Mesothelial cell of epicardium (in vitro differentiated cells): ENCODE results near the gene METRN. TPM values are rescaled to one million over a fixed set of nuclear protein-coding genes. Genes with fewer than 3 reads are reported as not detected.
A peak's percentile ranks its signal among the peaks of the same experiment; 100 is the strongest.
"Not testable (repeated sequence)": the region's sequence is repeated elsewhere in the genome, so short reads cannot be mapped to it uniquely, and the experiment has no call there.

ENCODE experiments used
- DNase-seq, 2 experiments: peaks; one replicate each; pipeline ENCODE4 v3.0.0; 2021; ENCODE audit warnings: low spot score in 2 of 2; ENCODE audit not compliant: unreplicated experiment in 2 of 2
- H3K27ac Mint-ChIP-seq: 2 replicates; pipeline ENCODE4 v1.8.0; 2021; ENCODE audit warnings: mixed read lengths
- H3K27me3 Mint-ChIP-seq: 2 replicates; pipeline ENCODE4 v1.8.0; 2021; ENCODE audit warnings: low read depth, mixed read lengths
- H3K36me3 Mint-ChIP-seq: 2 replicates; pipeline ENCODE4 v1.8.0; 2021; ENCODE audit warnings: mixed read lengths
- H3K4me1 Mint-ChIP-seq: 2 replicates; pipeline ENCODE4 v1.8.0; 2021; ENCODE audit warnings: mixed read lengths
- H3K4me3 Mint-ChIP-seq: 2 replicates; pipeline ENCODE4 v1.8.0; 2021; ENCODE audit warnings: mild to moderate bottlenecking, moderate library complexity, mixed read lengths
- H3K9me3 Mint-ChIP-seq: 2 replicates; pipeline ENCODE4 v1.8.0; 2021; ENCODE audit warnings: mixed read lengths
- CTCF ChIP-seq: fragments of 200-600 bp; sonication (generic); IDR thresholded peaks from one replicate; pipeline ENCODE4 v1.5.0; 2021; ENCODE audit warnings: antibody characterized with exemption; ENCODE audit not compliant: unreplicated experiment
- total RNA-seq: library from RNA; stranded (reverse); gene quantifications from 3 replicates; pipeline ENCODE4 v1.2.1, GENCODE V29; 2021

The METRN gene
- total RNA-seq, 1 donor from 2014 or later: 15.1 TPM

GRCh38 chr16:687499-687898 lies 27.4 kb upstream of the METRN start:
- no peak for DNase-seq
- TF ChIP-seq CTCF: no peak
- peak overlapping the region; percentile 6 for H3K4me3 Mint-ChIP-seq

GRCh38 chr16:689175-689897 lies 25.6 kb upstream of the METRN start:
- DNase-seq: no peak
- Mint-ChIP-seq H3K9me3 (no peaks in the 10 kb centered on the region), H3K4me1 (peaks cover 17% of the 10 kb centered on the region), H3K27ac (no peak overlapping the region), H3K27me3 (peaks cover 35% of the 10 kb centered on the region), H3K4me3 (peak overlapping the region; percentile 89), H3K36me3 (peaks cover 2% of the 10 kb centered on the region)
- TF ChIP-seq CTCF: no peak

More at GRCh38 chr16:687499-687898, 27.4 kb upstream of the METRN start:
- H3K4me1 Mint-ChIP-seq: peaks cover 18% of the 10 kb centered on the region
- H3K27ac Mint-ChIP-seq: no peak overlapping the region
- H3K9me3 Mint-ChIP-seq: no peaks in the 10 kb centered on the region
- peaks cover 3% of the 10 kb centered on the region for H3K36me3 Mint-ChIP-seq
- H3K27me3 Mint-ChIP-seq: peaks cover 19% of the 10 kb centered on the region

GRCh38 chr16:691242-691641 lies 23.7 kb upstream of the METRN start:
- H3K36me3 Mint-ChIP-seq, H3K27ac Mint-ChIP-seq, H3K9me3 Mint-ChIP-seq, DNase-seq: not testable (repeated sequence)
- Mint-ChIP-seq H3K4me1 (peaks cover 20% of the 10 kb centered on the region), H3K4me3 (peak overlapping the region; percentile 89), H3K27me3 (peaks cover 51% of the 10 kb centered on the region)

- H3K4me3 Mint-ChIP-seq: peak overlapping the region; percentile 6
- H3K36me3 Mint-ChIP-seq: no peaks in the 10 kb centered on the region
- no peaks in the 10 kb centered on the region for H3K9me3 Mint-ChIP-seq
- H3K27ac Mint-ChIP-seq: no peak overlapping the region
- DNase-seq: no peak
- H3K27me3 Mint-ChIP-seq: peaks cover 62% of the 10 kb centered on the region
- no peak for TF ChIP-seq CTCF
- H3K4me1 Mint-ChIP-seq: peaks cover 20% of the 10 kb centered on the region
These were observed 22.4 kb upstream of the METRN start for GRCh38 chr16:692356-693108.

GRCh38 chr16:693364-693763 lies 21.6 kb upstream of the METRN start:
- no peaks in the 10 kb centered on the region for H3K36me3 Mint-ChIP-seq
- no peak overlapping the region for H3K4me3 Mint-ChIP-seq
- no peak for TF ChIP-seq CTCF
- peaks cover 71% of the 10 kb centered on the region for H3K27me3 Mint-ChIP-seq
- no peak for DNase-seq
- H3K9me3 Mint-ChIP-seq: no peaks in the 10 kb centered on the region
- peaks cover 20% of the 10 kb centered on the region for H3K4me1 Mint-ChIP-seq
- H3K27ac Mint-ChIP-seq: no peak overlapping the region

- H3K4me3 Mint-ChIP-seq: no peak overlapping the region
- peaks cover 75% of the 10 kb centered on the region for H3K27me3 Mint-ChIP-seq
- no peaks in the 10 kb centered on the region for H3K9me3 Mint-ChIP-seq
- no peak for DNase-seq
- no peak for TF ChIP-seq CTCF
- no peak overlapping the region for H3K27ac Mint-ChIP-seq
- H3K4me1 Mint-ChIP-seq: peaks cover 18% of the 10 kb centered on the region
- H3K36me3 Mint-ChIP-seq: no peaks in the 10 kb centered on the region
These were observed 21.2 kb upstream of the METRN start for GRCh38 chr16:693766-694165.
